Heart right ventricle (tissue), 16 donors: ENCODE results near the gene SPP1. TPM values are rescaled to one million over a fixed set of nuclear protein-coding genes. Genes with fewer than 3 reads are reported as not detected.

ENCODE experiments used
- ATAC-seq, 8 donors: fragments of 200-7000 bp; cut with Tn5 transposase; one replicate each; pipeline ENCODE4 v1.9.1; 2020; ENCODE audit warnings: mild to moderate bottlenecking in 8 of 8, moderate library complexity in 8 of 8, moderate number of reproducible peaks in 1 of 8
- DNase-seq, 2 donors: peaks; one replicate each; pipeline ENCODE4 v3.0.0-alpha.2; 2020
- H3K27ac ChIP-seq, 10 donors: fragments of 200-600 bp; sonication (generic) in 2 of 10; one replicate each; pipeline versions ENCODE4 v1.5.0 to v1.8.0; 2020 to 2022; ENCODE audit warnings: mild to moderate bottlenecking in 3 of 10
- H3K27me3 ChIP-seq, 7 donors: fragments of 200-600 bp; one replicate each; pipeline ENCODE4 v1.8.0; 2021 to 2022; ENCODE audit warnings: mild to moderate bottlenecking in 2 of 7
- H3K36me3 ChIP-seq, 9 donors: fragments of 200-600 bp; sonication (generic) in 1 of 9; one replicate each; pipeline versions ENCODE4 v1.5.0 to v1.8.0; 2020 to 2022; ENCODE audit warnings: mild to moderate bottlenecking in 2 of 9
- H3K4me1 ChIP-seq, 9 donors: fragments of 200-600 bp; sonication (generic) in 1 of 9; one replicate each; pipeline versions ENCODE4 v1.5.0 to v1.8.0; 2020 to 2022; ENCODE audit warnings: mild to moderate bottlenecking in 4 of 9
- H3K4me3 ChIP-seq, 10 donors: fragments of 200-600 bp; sonication (generic) in 2 of 10; one replicate each; pipeline versions ENCODE4 v1.5.0 to v1.8.0; 2020 to 2022; ENCODE audit warnings: mild to moderate bottlenecking in 7 of 10, moderate library complexity in 2 of 10
- H3K9me3 ChIP-seq, 11 donors: fragments of 200-600 bp in 10 of 11; sonication (generic) in 2 of 11; one replicate each; pipeline versions ENCODE4 v1.5.0 to v1.8.0; 2013 to 2022; ENCODE audit warnings: mild to moderate bottlenecking in 2 of 11, control low read depth in 1 of 11, moderate library complexity in 1 of 11
- whole genome bisulfite sequencing, 2 donors: extraction: QIAGEN DNeasy Blood & Tissue Kit; methylation state at CpG; one replicate each; pipeline ENCODE4 v1.1.7; 2013; ENCODE audit warnings: inconsistent platforms in 1 of 2; 5-methylcytosine and 5-hydroxymethylcytosine counted together
- intact Hi-C, 10 donors: fragments of 100-400 bp; cut with DNase I; formaldehyde crosslinking; loops; one replicate each; pipeline versions ENCODE4 v1.11.1 to v1.14.2; 2022
- polyA plus RNA-seq, 2 donors: library from polyadenylated mRNA; stranded (reverse); fragments of 200-250 nt; gene quantifications; one replicate each; pipeline ENCODE4 v1.2.3, GENCODE V29; 2013
- total RNA-seq, 10 donors: library from RNA; stranded (reverse); fragmentation: NEBNext Ultra II Directional in 3 of 10; extraction: Animal tissue kit (Norgen Biotek cat#: 25700) in 3 of 10; gene quantifications; one replicate each; pipeline versions ENCODE4 v1.2.1 to v1.2.4, GENCODE V29; 2021 to 2023
- TF ChIP-seq, protein P1 (sequence below), 9 donors: fragments of 200-600 bp; sonication (generic) in 2 of 9; IDR thresholded peaks; one replicate each; pipeline versions ENCODE4 v1.5.0 to v1.8.0; 2021 to 2022; ENCODE audit warnings: antibody characterized with exemption in 9 of 9, mild to moderate bottlenecking in 5 of 9, moderate library complexity in 1 of 9
- donor health status: Arrhythmogenic right ventricular cardiomyopathy.
- donor health status: ischemic (EF 13 %, LVEDD 7.1; RV severe dilation, severe dysfunction).
- donor health status: healthy with polysubstance abuse.
- donor health status: DM: no; HTN: yes; CAD: no.
- donor health status: DM: no; HTN: no; CAD: no.
- donor health status: ischemic (EF 25% LVEDD 6.9; RV normal size, moderate dysfunction).
- donor health status: ischemic (EF 25% LVEDD 5.7; RV mildly dilated, moderate dysfunction).
- donor health status: healthy.
- donor health status: DM: yes; HTN: yes; CAD: no.
- donor health status: Ischemic cardiomyopathy.
- donor health status: ischemic (EF 35%, LVEDD 5.7; RV mildly dilated, moderate dysfunction).
- donor health status: nonischemic (EF 11% LVEDD 7.7; RV severe dilation, severe dysfunction).
- donor health status: DM: yes; HTN: yes; CAD: no.
- donor health status: PGD.
- donor health status: ischemic (EF 29% LVEDD 5.4; RV normal size, mild dysfunction).
- donor health status: nonischemic (EF 23%, LVEDD 6.1; RV moderate dilation, normal function).

SPP1 gene
- total and polyA plus RNA-seq, 12 donors, result 1.2 to 246 (median 7.0) TPM

DNA sequence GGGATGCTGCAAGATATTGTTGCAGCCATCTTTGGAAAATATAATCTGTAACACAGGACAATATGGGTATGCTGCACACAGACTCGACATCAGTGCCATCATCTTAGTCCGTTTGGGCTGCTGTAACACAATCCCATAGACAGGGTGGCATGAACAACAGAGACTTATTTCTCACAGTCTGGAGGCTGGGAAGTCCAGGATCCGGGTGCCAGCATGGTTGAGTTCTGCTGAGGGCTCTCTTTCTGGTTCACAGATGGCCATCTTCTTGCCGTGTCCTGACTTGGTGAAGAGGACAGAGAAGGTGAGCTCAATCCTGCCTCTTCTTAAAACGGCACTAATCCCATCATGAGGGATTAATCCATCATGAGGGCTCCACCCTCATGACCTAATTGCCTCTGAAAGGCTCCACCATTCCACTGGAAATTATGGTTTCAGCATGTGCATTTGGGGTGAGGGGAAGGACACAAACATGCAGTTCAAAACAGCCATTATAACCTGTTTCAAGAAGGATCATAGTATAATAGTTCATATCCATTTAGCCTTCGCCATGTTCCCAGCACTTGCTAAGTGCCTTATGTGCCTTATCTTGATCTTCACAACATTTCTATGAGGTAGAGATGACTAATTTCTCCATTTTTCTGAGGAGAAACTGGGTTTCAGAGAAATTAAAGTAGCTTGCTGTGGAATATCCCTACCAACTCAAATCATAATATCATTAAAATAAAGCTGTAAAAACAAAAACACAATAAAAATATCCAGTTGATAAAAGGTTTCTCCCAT, 27.9 kb upstream of the SPP1 start:
- WGBS, 2 donors, result 73 to 81% methylated on average over 6 of the region's 6 CpGs
- TF ChIP-seq, protein P1, sequence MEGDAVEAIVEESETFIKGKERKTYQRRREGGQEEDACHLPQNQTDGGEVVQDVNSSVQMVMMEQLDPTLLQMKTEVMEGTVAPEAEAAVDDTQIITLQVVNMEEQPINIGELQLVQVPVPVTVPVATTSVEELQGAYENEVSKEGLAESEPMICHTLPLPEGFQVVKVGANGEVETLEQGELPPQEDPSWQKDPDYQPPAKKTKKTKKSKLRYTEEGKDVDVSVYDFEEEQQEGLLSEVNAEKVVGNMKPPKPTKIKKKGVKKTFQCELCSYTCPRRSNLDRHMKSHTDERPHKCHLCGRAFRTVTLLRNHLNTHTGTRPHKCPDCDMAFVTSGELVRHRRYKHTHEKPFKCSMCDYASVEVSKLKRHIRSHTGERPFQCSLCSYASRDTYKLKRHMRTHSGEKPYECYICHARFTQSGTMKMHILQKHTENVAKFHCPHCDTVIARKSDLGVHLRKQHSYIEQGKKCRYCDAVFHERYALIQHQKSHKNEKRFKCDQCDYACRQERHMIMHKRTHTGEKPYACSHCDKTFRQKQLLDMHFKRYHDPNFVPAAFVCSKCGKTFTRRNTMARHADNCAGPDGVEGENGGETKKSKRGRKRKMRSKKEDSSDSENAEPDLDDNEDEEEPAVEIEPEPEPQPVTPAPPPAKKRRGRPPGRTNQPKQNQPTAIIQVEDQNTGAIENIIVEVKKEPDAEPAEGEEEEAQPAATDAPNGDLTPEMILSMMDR (IDR thresholded peaks at IDR 0.05), result no peak

DNA sequence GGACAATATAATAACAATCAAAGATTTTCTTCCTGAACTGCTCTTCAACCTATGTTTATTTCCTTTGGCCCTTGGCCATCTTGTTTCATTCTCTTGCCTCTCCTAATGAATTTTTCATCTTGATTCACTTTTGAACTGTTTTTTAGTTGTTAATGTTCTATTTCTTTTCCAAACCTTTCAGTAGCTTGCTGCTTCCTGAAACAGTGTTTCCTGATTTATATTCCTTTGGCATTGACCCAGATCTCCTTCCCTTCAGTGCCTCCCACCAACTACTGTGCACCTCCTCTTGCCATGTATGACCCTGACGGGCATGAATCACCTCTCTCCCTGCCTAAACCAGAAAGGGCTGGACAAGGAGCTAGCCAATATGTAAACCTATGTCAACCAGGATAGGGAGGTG, 25.6 kb upstream of the SPP1 start:
- peaks cover 0 to 22% (median 9%) of the 10 kb centered on the region in 9 donors for H3K4me1 ChIP-seq
- no peaks in the 10 kb centered on the region for H3K9me3 ChIP-seq
- ATAC-seq (peak in 6 of 8 donors; percentile 27 to 65 (median 47)), DNase-seq (no peak)
- WGBS, 2 donors, result 32 to 44% methylated on average over 1 of the region's 1 CpG
- no peaks in the 10 kb centered on the region for H3K27me3 ChIP-seq
- TF ChIP-seq, protein P1 (IDR thresholded peaks at IDR 0.05), result no peak
- H3K4me3 ChIP-seq, result no peak overlapping the region
- H3K27ac ChIP-seq, result no peak overlapping the region
- intact Hi-C loops, result loop anchor here in 1 of 10 donors (10.0 kb wide), 1 partner anchor 85 kb away; no protein-coding TSS in a partner anchor
- no peaks in the 10 kb centered on the region for H3K36me3 ChIP-seq

More for the DNA sequence above, 27.9 kb upstream of the SPP1 start:
- ATAC-seq, result no peak
- Histone ChIP-seq H3K4me1 (peaks cover 0 to 22% (median 9%) of the 10 kb centered on the region in 9 donors), H3K36me3 (no peaks in the 10 kb centered on the region), H3K27ac (no peak overlapping the region), H3K9me3 (no peaks in the 10 kb centered on the region), H3K27me3 (no peaks in the 10 kb centered on the region), H3K4me3 (no peak overlapping the region)
- intact Hi-C loops, result no loop called here
- no peak for DNase-seq

DNA sequence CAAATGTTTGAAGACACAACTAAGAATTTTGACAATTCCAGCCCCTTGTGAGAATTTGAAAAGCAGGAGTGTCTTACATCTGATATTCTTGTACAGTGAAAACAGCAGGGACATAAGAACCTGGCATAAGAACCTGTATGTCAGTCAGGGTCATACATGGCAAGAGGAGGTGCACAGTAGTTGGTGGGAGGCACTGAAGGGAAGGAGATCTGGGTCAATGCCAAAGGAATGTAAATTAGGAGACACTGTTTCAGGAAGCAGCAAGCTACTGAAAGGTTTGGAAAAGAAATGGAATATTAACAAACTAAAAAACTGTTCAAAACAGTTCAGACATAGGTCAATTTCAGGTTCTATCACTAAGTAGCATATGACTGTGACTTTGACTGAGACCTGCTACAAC, 25.0 kb upstream of the SPP1 start:
- Histone ChIP-seq H3K4me3 (no peak overlapping the region), H3K9me3 (no peaks in the 10 kb centered on the region), H3K27ac (peak overlapping the region in 1 of 10 donors; percentile 9), H3K4me1 (peaks cover 0 to 22% (median 9%) of the 10 kb centered on the region in 9 donors), H3K36me3 (no peaks in the 10 kb centered on the region), H3K27me3 (no peaks in the 10 kb centered on the region)
- no peak for ATAC-seq
- intact Hi-C loops, result loop anchor here in 1 of 10 donors (10.0 kb wide), 1 partner anchor 86 kb away; no protein-coding TSS in a partner anchor
- DNase-seq, result no peak
- TF ChIP-seq, protein P1 (IDR thresholded peaks at IDR 0.05), result no peak

DNA sequence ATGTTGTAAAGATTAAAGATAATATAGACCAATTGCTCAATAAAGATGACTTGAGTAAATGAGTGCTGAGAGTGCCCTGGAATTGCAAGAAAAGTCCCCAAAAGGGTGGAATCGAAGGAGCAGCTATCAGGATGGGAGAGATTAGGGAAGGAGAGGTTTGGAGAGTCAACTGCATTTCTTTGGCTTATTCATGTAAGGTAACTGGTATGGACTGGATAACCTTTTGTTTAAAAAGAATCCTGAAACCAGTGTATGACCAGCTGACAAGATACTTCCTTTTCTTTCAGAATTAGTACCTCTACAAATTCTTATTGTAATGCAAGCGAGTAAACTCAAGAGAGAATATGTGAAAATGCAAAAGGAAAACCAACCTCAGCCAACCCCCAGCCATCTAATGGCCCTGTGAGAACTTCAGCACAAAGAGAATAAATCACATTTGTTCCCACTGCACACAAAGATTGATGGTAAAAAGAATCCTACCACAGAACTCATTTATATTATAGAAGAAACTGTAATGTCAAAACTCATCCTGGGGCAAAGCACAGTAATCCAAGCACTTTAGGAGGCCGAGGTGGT, 24.5 kb upstream of the SPP1 start:
- H3K4me3 ChIP-seq, result no peak overlapping the region
- no peaks in the 10 kb centered on the region for H3K36me3 ChIP-seq
- ATAC-seq (no peak), DNase-seq (no peak)
- H3K4me1 ChIP-seq, result peaks cover 0 to 22% (median 9%) of the 10 kb centered on the region in 9 donors
- intact Hi-C loops, result loop anchor here in 1 of 10 donors (10.0 kb wide), 1 partner anchor 86 kb away; no protein-coding TSS in a partner anchor
- H3K27me3 ChIP-seq, result no peaks in the 10 kb centered on the region
- H3K27ac ChIP-seq, result peak overlapping the region in 1 of 10 donors; percentile 9
- TF ChIP-seq, protein P1 (IDR thresholded peaks at IDR 0.05), result no peak
- 82 to 86% methylated on average over 3 of the region's 3 CpGs for WGBS, 2 donors
- no peaks in the 10 kb centered on the region for H3K9me3 ChIP-seq
